HCT116 (cell line): ENCODE data around the gene UBE2S. TPM values are rescaled to one million over a fixed set of nuclear protein-coding genes. Genes with fewer than 3 reads are reported as not detected.

Source experiments
- ATAC-seq: fragments of 200-7000 bp; cut with Tn5 transposase; 2 replicates; pipeline ENCODE4 v1.9.1; 2020; ENCODE audit warnings: mild to moderate bottlenecking, moderate library complexity
- BruUV-seq: library from RNA; stranded (reverse); fragments of 400-500 nt; replicated peaks from 2 replicates; lab custom pipeline; 2021; lab: Mats Ljungman, UMichigan
- CTCF ChIA-PET: fragments of 300-600 bp; sonication (Branson Sonifier 250); formaldehyde crosslinking; loops from one replicate; lab custom pipeline; 2021; ENCODE audit warnings: antibody characterized with exemption; lab: Charles Lee
- POLR2A ChIA-PET: fragments of 300-600, 350-600 bp; sonication (Branson Sonifier 250); formaldehyde crosslinking; loops from one replicate; lab custom pipeline; 2021; ENCODE audit warnings: antibody characterized with exemption; lab: Charles Lee
- RAD21 ChIA-PET, 2 experiments: fragments of 300-600 bp; sonication (Branson Sonifier 250); formaldehyde crosslinking; loops; one replicate each; lab custom pipeline; 2023; ENCODE audit warnings: low total read pairs in 2 of 2; ENCODE audit not compliant: uncharacterized antibody in 2 of 2, unreplicated experiment in 2 of 2, low non-redundant PET in 1 of 2; lab: Charles Lee
- DNase-seq: peaks from one replicate; pipeline ENCODE4 v3.0.0-alpha.2; 2010; ENCODE audit warnings: low read depth, low spot score
- H2AFZ ChIP-seq: fragments of 200-600 bp; shearing (Covaris generic), sonication (generic); 2 replicates; pipeline ENCODE4 v1.6.1; 2017; ENCODE audit warnings: low read depth, mixed run types, mixed read lengths, antibody characterized with exemption, low read length; ENCODE audit not compliant: poor library complexity, severe bottlenecking
- H3K27ac ChIP-seq: 2 replicates; pipeline ENCODE4 v1.5.1; 2012; ENCODE audit warnings: low read depth, low read length
- H3K27me3 ChIP-seq: fragments of 200-600 bp; sonication (generic); 2 replicates; pipeline ENCODE4 v1.6.1; 2016; ENCODE audit warnings: mixed run types, low read length, mixed read lengths; ENCODE audit not compliant: insufficient read depth
- H3K36me3 ChIP-seq, 2 experiments: fragments of 200-500 bp in 1 of 2; fragments of 200-600 bp in 1 of 2; sonication (Bioruptor generic) in 1 of 2; sonication (generic) in 1 of 2; 2 replicates each; pipeline versions ENCODE4 v1.5.1 to v1.6.1; 2014 to 2016; ENCODE audit warnings: low read length in 2 of 2, inconsistent platforms in 1 of 2, mixed read lengths in 1 of 2, mixed run types in 1 of 2; ENCODE audit not compliant: insufficient read depth in 2 of 2, control insufficient read depth in 1 of 2
- H3K4me1 ChIP-seq, 2 experiments: fragments of 200-600 bp in 1 of 2; sonication (generic) in 1 of 2; 2 replicates each; pipeline versions ENCODE4 v1.5.1 to v1.6.1; 2012 to 2017; ENCODE audit warnings: low read length in 2 of 2, inconsistent platforms in 1 of 2, mild to moderate bottlenecking in 1 of 2, mixed read lengths in 1 of 2, mixed run types in 1 of 2, moderate library complexity in 1 of 2; ENCODE audit not compliant: insufficient read depth in 2 of 2, control insufficient read depth in 1 of 2
- H3K4me2 ChIP-seq: fragments of 200-600 bp; sonication (generic); 2 replicates; pipeline ENCODE4 v1.6.1; 2017; ENCODE audit warnings: mixed run types, low read length, mixed read lengths
- H3K4me3 ChIP-seq, 2 experiments: fragments of 200-600 bp in 1 of 2; sonication (generic) in 1 of 2; replicated peaks in 1 of 2; 2 replicates each; pipeline ENCODE4 v1.5.1; 2011 to 2016; ENCODE audit warnings: low read length in 2 of 2, control low read depth in 1 of 2, low read depth in 1 of 2, mild to moderate bottlenecking in 1 of 2, mixed read lengths in 1 of 2, mixed run types in 1 of 2
- H3K79me2 ChIP-seq: fragments of 200-600 bp; sonication (generic); 2 replicates; pipeline ENCODE4 v1.6.1; 2017; ENCODE audit warnings: mild to moderate bottlenecking, mixed run types, low read length, moderate library complexity, mixed read lengths; ENCODE audit not compliant: insufficient read depth
- H3K9ac ChIP-seq: fragments of 200-600 bp; sonication (generic); 2 replicates; pipeline ENCODE4 v1.6.1; 2016; ENCODE audit warnings: low read length, mixed read lengths
- H3K9me2 ChIP-seq: fragments of 200-600 bp; sonication (generic), shearing (Covaris generic); 2 replicates; pipeline ENCODE4 v1.6.1; 2017; ENCODE audit warnings: mixed run types, mild to moderate bottlenecking, moderate library complexity; ENCODE audit not compliant: insufficient read depth
- H3K9me3 ChIP-seq, 2 experiments: fragments of 200-500 bp in 1 of 2; fragments of 200-600 bp in 1 of 2; sonication (Bioruptor generic) in 1 of 2; sonication (generic) in 1 of 2; 2 replicates each; pipeline ENCODE4 v1.6.1; 2014 to 2017; ENCODE audit warnings: low read length in 2 of 2, mixed read lengths in 2 of 2, inconsistent platforms in 1 of 2, low read depth in 1 of 2, mild to moderate bottlenecking in 1 of 2, mixed run types in 1 of 2, moderate library complexity in 1 of 2; ENCODE audit not compliant: control insufficient read depth in 1 of 2, insufficient read depth in 1 of 2
- H4K20me1 ChIP-seq: fragments of 200-600 bp; sonication (generic), shearing (Covaris generic); 2 replicates; pipeline ENCODE4 v1.6.1; 2017; ENCODE audit warnings: mixed run types, mild to moderate bottlenecking, moderate library complexity; ENCODE audit not compliant: insufficient read depth
- CEBPB ChIP-seq: IDR thresholded peaks from 2 replicates; pipeline ENCODE4 v1.6.1; 2012; ENCODE audit warnings: low read depth
- ELF1 ChIP-seq: IDR thresholded peaks from 2 replicates; pipeline ENCODE4 v1.6.1; 2012; ENCODE audit warnings: low read depth, borderline replicate concordance
- EZH2 ChIP-seq: fragments of 200-600 bp; sonication (generic); IDR thresholded peaks from 2 replicates; pipeline ENCODE4 v1.6.1; 2017; ENCODE audit warnings: antibody characterized with exemption, mixed run types
- EZH2phosphoT487 ChIP-seq: fragments of 200-600 bp; IDR thresholded peaks from 2 replicates; pipeline ENCODE4 v1.6.1; 2018; ENCODE audit warnings: antibody characterized with exemption, borderline replicate concordance
- JUND ChIP-seq: IDR thresholded peaks from 2 replicates; pipeline ENCODE4 v1.6.1; 2012
- POLR2A ChIP-seq: IDR thresholded peaks from 2 replicates; pipeline ENCODE4 v1.7.0; 2011; ENCODE audit warnings: borderline replicate concordance; ENCODE audit not compliant: insufficient read depth, insufficient read length; ENCODE audit errors: extremely low read depth
- RAD21 ChIP-seq: IDR thresholded peaks from 2 replicates; pipeline ENCODE4 v1.6.1; 2012; ENCODE audit warnings: low read depth, mild to moderate bottlenecking
- YY1 ChIP-seq: IDR thresholded peaks from 2 replicates; pipeline ENCODE4 v1.6.1; 2011; ENCODE audit warnings: low read length, low read depth, moderate library complexity, mild to moderate bottlenecking; ENCODE audit not compliant: insufficient replicate concordance; ENCODE audit errors: extremely low read depth
- intact Hi-C: fragments of 100-400 bp; cut with micrococcal nuclease; formaldehyde crosslinking; loops from 2 replicates; pipeline ENCODE4 v1.10.0; 2022
- total RNA-seq: library from RNA; stranded (reverse); gene quantifications from one replicate; pipeline ENCODE4 v1.2.1, GENCODE V29; 2021; ENCODE audit not compliant: unreplicated experiment
- TF ChIP-seq, protein P1 (sequence below): IDR thresholded peaks from 2 replicates; pipeline ENCODE4 v1.6.1; 2011; ENCODE audit warnings: mild to moderate bottlenecking, low read length, moderate library complexity; ENCODE audit not compliant: insufficient replicate concordance; ENCODE audit errors: extremely low read depth

UBE2S gene
- total RNA-seq, 1 experiment from 2014 or later, result 515 TPM

DNA sequence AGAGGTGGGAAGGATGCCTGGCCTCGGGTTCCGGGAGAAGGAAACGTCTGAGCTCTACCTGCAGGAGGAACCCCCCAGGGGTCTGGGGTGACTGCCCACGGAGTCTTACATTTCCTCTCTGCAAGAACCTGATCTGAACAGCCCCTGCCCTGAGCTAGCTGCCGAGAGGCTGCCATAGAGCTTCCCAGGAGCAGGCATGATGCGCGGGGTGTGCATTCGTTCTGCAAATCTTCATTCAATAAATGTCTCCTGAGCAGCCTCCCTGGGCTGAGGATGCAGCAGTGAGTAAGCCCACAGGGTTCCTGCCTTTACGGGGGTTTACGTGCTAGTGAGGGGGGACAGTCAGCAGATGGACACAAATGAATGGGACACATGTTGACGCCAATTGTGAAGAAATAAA is 37.1 kb upstream of the UBE2S start:
- H3K27me3 ChIP-seq, result peaks cover 19% of the 10 kb centered on the region; the same call in 1 of the 2 replicates

More for the DNA sequence above, 37.1 kb upstream of the UBE2S start:
- no peak for ATAC-seq
- Histone ChIP-seq H4K20me1 (no peaks in the 10 kb centered on the region), H3K4me1 (peaks cover 0 to 10% of the 10 kb centered on the region in 2 experiments; a peak in 2 of 4 replicates), H3K36me3 (no peaks in the 10 kb centered on the region), H3K27ac (no peak overlapping the region), H3K4me3 (no peak overlapping the region), H3K9me2 (no peaks in the 10 kb centered on the region), H3K79me2 (no peaks in the 10 kb centered on the region), H3K4me2 (no peak overlapping the region), H3K9me3 (no peaks in the 10 kb centered on the region), H3K9ac (no peak overlapping the region), H2AFZ (no peak overlapping the region)
- RAD21 ChIA-PET, result no interaction called here
- TF ChIP-seq ELF1 (no peak), YY1 (no peak), CEBPB (no peak), RAD21 (no peak), JUND (no peak), EZH2phosphoT487 (no peak), EZH2 (no peak), POLR2A (no peak)
- TF ChIP-seq, protein P1, sequence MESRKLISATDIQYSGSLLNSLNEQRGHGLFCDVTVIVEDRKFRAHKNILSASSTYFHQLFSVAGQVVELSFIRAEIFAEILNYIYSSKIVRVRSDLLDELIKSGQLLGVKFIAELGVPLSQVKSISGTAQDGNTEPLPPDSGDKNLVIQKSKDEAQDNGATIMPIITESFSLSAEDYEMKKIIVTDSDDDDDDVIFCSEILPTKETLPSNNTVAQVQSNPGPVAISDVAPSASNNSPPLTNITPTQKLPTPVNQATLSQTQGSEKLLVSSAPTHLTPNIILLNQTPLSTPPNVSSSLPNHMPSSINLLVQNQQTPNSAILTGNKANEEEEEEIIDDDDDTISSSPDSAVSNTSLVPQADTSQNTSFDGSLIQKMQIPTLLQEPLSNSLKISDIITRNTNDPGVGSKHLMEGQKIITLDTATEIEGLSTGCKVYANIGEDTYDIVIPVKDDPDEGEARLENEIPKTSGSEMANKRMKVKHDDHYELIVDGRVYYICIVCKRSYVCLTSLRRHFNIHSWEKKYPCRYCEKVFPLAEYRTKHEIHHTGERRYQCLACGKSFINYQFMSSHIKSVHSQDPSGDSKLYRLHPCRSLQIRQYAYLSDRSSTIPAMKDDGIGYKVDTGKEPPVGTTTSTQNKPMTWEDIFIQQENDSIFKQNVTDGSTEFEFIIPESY, result no peak
- no peak for DNase-seq
- no TSS peak for BruUV-seq
- intact Hi-C loops, result loop anchor here (10.0 kb wide), 1 partner anchor 230 kb away; no protein-coding TSS in a partner anchor
- CTCF ChIA-PET, result no interaction called here
- POLR2A ChIA-PET, result no interaction called here
